ENCODE measurements around the gene BRAF. TPM values are rescaled to one million over a fixed set of nuclear protein-coding genes. Genes with fewer than 3 reads are reported as not detected.

The BRAF gene
- polyA plus RNA-seq, 1 donor (not counting 4 experiments of a cell fraction or from before 2014, with no cell fraction given), result 12.4 TPM

DNA sequence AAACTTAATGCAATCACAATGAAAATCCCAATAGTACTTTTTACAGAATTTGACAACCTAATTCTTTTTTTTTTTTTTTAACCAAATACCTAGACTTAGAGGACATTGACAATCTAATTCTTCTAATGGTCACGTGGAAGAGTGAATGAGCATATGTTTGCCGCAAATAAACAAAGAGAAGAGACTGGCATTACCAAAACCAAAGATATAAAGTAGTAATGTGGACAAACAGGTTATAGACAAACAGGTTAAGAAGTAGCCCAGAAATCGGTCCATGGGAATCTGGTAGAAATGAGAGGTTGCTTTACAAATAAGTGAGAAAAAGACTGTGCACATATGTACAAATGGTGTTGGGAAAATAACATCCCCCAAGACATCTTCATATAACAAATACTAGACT is 27.7 kb downstream of the BRAF start:
- dilution Hi-C loops (cut with MboI; ENCODE audit: extremely low pct_ligation_motif_present, low sequenced_read_pairs), result no loop called here
- no peak for FAIRE-seq
- H3K4me1 ChIP-seq (ENCODE audit: control insufficient read depth, extremely low read depth, insufficient read depth, low read length), result no peaks in the 10 kb centered on the region
- no peaks in the 10 kb centered on the region for H3K9me1 ChIP-seq (ENCODE audit: control insufficient read depth, extremely low read depth, insufficient read depth, low read length)
- H3K9ac ChIP-seq (ENCODE audit: control insufficient read depth, extremely low read depth, insufficient read depth, low read length), result no peak overlapping the region
- no peaks in the 10 kb centered on the region for H3K9me3 ChIP-seq (ENCODE audit: control insufficient read depth, low read depth, low read length)
- H3K79me2 ChIP-seq (ENCODE audit: control insufficient read depth, insufficient read depth, low read length), result peaks cover 21% of the 10 kb centered on the region
- no peak overlapping the region for H2AFZ ChIP-seq (ENCODE audit: control insufficient read depth, low read length)
- no peak for TF ChIP-seq EZH2 (IDR thresholded peaks at IDR 0.05; ENCODE audit: low read length)
- TF ChIP-seq, protein P1, sequence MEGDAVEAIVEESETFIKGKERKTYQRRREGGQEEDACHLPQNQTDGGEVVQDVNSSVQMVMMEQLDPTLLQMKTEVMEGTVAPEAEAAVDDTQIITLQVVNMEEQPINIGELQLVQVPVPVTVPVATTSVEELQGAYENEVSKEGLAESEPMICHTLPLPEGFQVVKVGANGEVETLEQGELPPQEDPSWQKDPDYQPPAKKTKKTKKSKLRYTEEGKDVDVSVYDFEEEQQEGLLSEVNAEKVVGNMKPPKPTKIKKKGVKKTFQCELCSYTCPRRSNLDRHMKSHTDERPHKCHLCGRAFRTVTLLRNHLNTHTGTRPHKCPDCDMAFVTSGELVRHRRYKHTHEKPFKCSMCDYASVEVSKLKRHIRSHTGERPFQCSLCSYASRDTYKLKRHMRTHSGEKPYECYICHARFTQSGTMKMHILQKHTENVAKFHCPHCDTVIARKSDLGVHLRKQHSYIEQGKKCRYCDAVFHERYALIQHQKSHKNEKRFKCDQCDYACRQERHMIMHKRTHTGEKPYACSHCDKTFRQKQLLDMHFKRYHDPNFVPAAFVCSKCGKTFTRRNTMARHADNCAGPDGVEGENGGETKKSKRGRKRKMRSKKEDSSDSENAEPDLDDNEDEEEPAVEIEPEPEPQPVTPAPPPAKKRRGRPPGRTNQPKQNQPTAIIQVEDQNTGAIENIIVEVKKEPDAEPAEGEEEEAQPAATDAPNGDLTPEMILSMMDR (optimal IDR thresholded peaks at IDR 0.05 in 1 of 3, IDR thresholded peaks at IDR 0.05 in 1 of 3, conservative IDR thresholded peaks at IDR 0.05 in 1 of 3; ENCODE audit: extremely low read depth in 1 of 3, insufficient read depth in 2 of 3, low read length in 3 of 3), result no peak
- no peak overlapping the region for H3K27ac ChIP-seq (ENCODE audit: control insufficient read depth, insufficient read depth, low read length)
- H3K27me3 ChIP-seq (ENCODE audit: control insufficient read depth, extremely low read depth, insufficient read depth, low read length), result no peaks in the 10 kb centered on the region
- no peak overlapping the region for H3K4me3 ChIP-seq (ENCODE audit: control insufficient read depth in 2 of 3, extremely low read depth in 1 of 3, insufficient read depth in 2 of 3, low read depth in 1 of 3, low read length in 3 of 3)
- H3K4me2 ChIP-seq (ENCODE audit: control insufficient read depth, extremely low read depth, insufficient read depth, low read depth, low read length), result no peak overlapping the region
- DNase-seq (ENCODE audit: low read depth, low spot score), result no peak
- peaks cover 4% of the 10 kb centered on the region for H4K20me1 ChIP-seq (ENCODE audit: control insufficient read depth, extremely low read depth, insufficient read depth, low read length)
- H3K36me3 ChIP-seq (ENCODE audit: control insufficient read depth in 2 of 2, extremely low read depth in 1 of 2, insufficient read depth in 2 of 2, low read length in 2 of 2), result no peaks in the 10 kb centered on the region

GRCh38 chr7:140889645-140890044 is 35.1 kb downstream of the BRAF start:
- no peak for DNase-seq (ENCODE audit: low read depth, low spot score)
- H3K4me1 ChIP-seq (ENCODE audit: control insufficient read depth, extremely low read depth, insufficient read depth, low read length), result no peaks in the 10 kb centered on the region
- TF ChIP-seq, protein P1 (optimal IDR thresholded peaks at IDR 0.05 in 1 of 3, IDR thresholded peaks at IDR 0.05 in 1 of 3, conservative IDR thresholded peaks at IDR 0.05 in 1 of 3; ENCODE audit: extremely low read depth in 1 of 3, insufficient read depth in 2 of 3, low read length in 3 of 3), result no peak
- no peak for TF ChIP-seq EZH2 (IDR thresholded peaks at IDR 0.05; ENCODE audit: low read length)
- FAIRE-seq, result no peak
- H3K4me2 ChIP-seq (ENCODE audit: control insufficient read depth, extremely low read depth, insufficient read depth, low read depth, low read length), result no peak overlapping the region
- no peaks in the 10 kb centered on the region for H3K27me3 ChIP-seq (ENCODE audit: control insufficient read depth, extremely low read depth, insufficient read depth, low read length)
- no peak overlapping the region for H2AFZ ChIP-seq (ENCODE audit: control insufficient read depth, low read length)
- no peak overlapping the region for H3K9ac ChIP-seq (ENCODE audit: control insufficient read depth, extremely low read depth, insufficient read depth, low read length)
- H3K79me2 ChIP-seq (ENCODE audit: control insufficient read depth, insufficient read depth, low read length), result peaks cover 25% of the 10 kb centered on the region
- dilution Hi-C loops (cut with MboI; ENCODE audit: extremely low pct_ligation_motif_present, low sequenced_read_pairs), result no loop called here
- H4K20me1 ChIP-seq (ENCODE audit: control insufficient read depth, extremely low read depth, insufficient read depth, low read length), result no peaks in the 10 kb centered on the region
- no peak overlapping the region for H3K27ac ChIP-seq (ENCODE audit: control insufficient read depth, insufficient read depth, low read length)
- no peaks in the 10 kb centered on the region for H3K9me3 ChIP-seq (ENCODE audit: control insufficient read depth, low read depth, low read length)
- no peaks in the 10 kb centered on the region for H3K36me3 ChIP-seq (ENCODE audit: control insufficient read depth in 2 of 2, extremely low read depth in 1 of 2, insufficient read depth in 2 of 2, low read length in 2 of 2)
- H3K9me1 ChIP-seq (ENCODE audit: control insufficient read depth, extremely low read depth, insufficient read depth, low read length), result no peaks in the 10 kb centered on the region
- no peak overlapping the region for H3K4me3 ChIP-seq (ENCODE audit: control insufficient read depth in 2 of 3, extremely low read depth in 1 of 3, insufficient read depth in 2 of 3, low read depth in 1 of 3, low read length in 3 of 3)
